ENCODE data around the gene DMKN. TPM values are rescaled to one million over a fixed set of nuclear protein-coding genes. Genes with fewer than 3 reads are reported as not detected.

DMKN gene
- polyA plus RNA-seq, 1 donor from 2014 or later = 1.1 TPM

DNA sequence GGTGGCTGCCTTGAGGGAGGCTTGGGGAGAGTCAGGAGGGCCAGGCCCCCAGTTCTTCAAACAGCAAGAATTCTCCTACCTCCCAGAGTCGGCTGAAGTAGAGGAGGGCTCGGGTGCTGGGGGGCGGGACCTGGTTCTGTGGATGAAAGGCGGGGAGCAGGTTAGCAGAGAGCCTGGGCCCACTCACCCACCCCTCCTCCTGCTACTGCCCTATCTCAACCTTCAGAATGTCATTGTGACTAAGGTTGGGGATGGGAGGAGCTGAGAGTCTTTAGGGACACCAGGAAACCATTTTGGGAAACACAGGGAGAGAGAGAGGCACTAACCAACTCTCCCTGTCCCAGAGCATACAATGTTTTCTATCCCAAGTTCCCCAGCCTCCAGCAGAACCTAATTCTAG is 10.7 kb downstream of the DMKN start:
- H3K27ac Mint-ChIP-seq = no peak overlapping the region
- peaks cover 0 to 2% (median 1%) of the 10 kb centered on the region in 3 donors for H3K4me1 Mint-ChIP-seq
- no peaks in the 10 kb centered on the region for H3K9me3 Mint-ChIP-seq
- peaks cover 3% of the 10 kb centered on the region for H3K36me3 Mint-ChIP-seq
- peaks cover 24% of the 10 kb centered on the region for H3K27me3 Mint-ChIP-seq
- no peak overlapping the region for H3K4me3 Mint-ChIP-seq

DNA sequence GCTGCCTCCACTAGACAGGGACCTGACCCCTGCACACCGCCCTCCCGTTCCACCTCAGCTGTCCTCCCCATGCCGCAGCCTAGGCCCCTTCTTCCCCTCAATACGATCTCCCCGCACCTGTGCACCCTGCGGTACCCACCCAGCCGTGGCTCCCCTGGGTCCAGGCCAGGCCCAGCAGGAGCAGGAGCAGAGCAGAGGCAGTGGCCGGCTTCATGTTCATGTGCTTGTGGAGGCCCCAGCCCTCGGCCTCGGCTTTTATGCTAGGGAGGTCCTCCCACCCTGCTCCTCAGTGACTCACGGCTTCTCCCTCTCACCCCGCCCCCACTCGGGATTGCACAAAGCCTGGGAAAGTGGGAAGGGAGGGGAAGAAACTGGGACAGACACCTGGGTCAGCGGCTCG is 11.8 kb downstream of the DMKN start:
- Mint-ChIP-seq H3K36me3 (peaks cover 3% of the 10 kb centered on the region), H3K27me3 (peaks cover 21% of the 10 kb centered on the region), H3K27ac (no peak overlapping the region), H3K9me3 (no peaks in the 10 kb centered on the region), H3K4me1 (peaks cover 0 to 3% (median 0%) of the 10 kb centered on the region in 3 donors), H3K4me3 (no peak overlapping the region)

DNA sequence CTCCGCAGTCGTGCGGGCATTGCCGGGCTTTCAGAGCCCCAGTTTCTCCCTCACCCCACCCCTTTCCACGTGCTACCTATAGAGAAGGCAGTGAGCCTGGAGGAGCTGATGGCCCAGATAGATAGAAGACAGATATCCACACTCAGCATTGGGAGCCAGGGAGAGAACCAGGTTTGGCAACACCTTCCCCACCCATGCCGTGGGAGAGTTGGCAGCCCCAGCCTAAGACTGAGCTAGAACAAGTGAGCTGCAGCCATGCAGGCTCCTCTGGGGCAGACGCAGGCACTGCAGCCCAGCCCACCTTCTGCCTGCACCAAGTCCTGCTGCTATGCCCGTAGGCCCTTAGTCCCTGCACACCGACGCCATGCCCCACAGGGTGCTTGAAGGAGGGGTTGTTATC is 12.8 kb downstream of the DMKN start:
- Mint-ChIP-seq H3K4me1 (peaks cover 0 to 3% (median under 1%) of the 10 kb centered on the region in 3 donors), H3K9me3 (no peaks in the 10 kb centered on the region), H3K27me3 (peaks cover 14% of the 10 kb centered on the region), H3K4me3 (no peak overlapping the region), H3K36me3 (peaks cover 3% of the 10 kb centered on the region), H3K27ac (no peak overlapping the region)

DNA sequence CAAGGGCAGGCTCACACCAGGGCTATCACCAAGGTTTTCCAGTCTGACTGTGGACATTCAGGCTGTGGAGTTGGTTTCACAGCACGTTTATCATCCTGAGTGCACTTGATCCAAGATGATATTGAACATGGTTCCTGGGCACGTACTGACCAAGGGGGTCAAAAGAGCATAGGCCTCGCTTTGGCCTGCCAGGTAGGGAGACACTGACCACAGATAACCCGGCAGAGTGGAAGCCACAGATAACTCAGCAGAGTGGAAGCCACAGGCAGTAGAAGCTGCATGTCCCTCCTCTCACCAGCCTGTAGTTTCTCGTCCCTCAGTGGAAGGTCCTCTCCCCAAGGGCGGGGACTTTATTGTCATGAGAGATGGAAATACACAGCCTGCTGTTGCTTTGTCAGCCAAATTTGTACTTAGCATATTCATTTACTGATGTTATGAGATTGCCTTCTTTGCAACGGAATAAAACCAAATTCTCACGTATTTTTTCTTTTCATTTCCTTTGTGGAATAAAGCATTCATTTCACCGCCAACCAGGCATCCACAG is 14.4 kb downstream of the DMKN start:
- Mint-ChIP-seq H3K4me3 (no peak overlapping the region), H3K27me3 (peaks cover 11% of the 10 kb centered on the region), H3K9me3 (no peaks in the 10 kb centered on the region), H3K27ac (no peak overlapping the region), H3K4me1 (peaks cover 3 to 6% (median 3%) of the 10 kb centered on the region in 3 donors), H3K36me3 (peaks cover 3% of the 10 kb centered on the region)

DNA sequence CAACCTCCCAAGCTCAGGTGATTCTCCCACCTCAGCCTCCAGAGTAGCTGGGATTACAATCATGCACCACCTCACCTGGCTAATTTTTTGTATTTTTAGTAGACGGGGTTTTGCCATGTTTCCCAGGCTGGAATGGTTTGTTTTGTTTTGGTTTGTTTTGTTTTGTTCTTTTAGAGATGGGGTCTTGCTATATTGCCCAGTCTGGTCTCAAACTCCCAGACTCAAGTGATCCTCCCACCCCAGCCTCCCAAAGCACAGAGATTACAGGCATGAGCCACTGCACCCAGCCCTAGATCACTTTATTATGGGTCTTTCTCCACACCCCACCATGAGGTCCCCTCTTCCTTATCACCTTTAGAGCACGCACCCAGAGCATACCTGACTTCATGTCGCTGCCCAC is 15.2 kb downstream of the DMKN start:
- Mint-ChIP-seq H3K36me3 (peaks cover 3% of the 10 kb centered on the region), H3K27me3 (peaks cover 10% of the 10 kb centered on the region), H3K9me3 (no peaks in the 10 kb centered on the region), H3K4me3 (no peak overlapping the region), H3K4me1 (peaks cover 3 to 6% (median 3%) of the 10 kb centered on the region in 3 donors), H3K27ac (no peak overlapping the region)

DNA sequence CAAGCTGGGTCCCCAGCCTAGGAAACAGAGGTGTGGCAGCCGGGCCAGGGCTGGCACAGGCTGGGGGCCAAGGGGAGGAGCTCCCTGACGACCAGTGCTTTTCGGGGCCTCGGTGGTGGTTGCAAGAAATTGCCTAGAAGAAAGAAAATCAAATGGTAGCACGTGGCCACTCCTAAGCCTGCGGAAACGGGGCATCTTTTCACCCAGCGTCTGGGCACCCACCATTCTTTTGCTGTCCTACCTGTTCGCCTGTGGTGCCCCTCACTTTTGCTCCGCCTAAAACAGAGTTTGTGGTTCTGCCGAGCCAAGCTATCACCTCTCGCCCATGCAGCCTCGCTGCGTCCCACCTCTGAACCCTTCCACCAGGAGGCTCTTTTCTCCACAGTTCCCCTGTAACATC is 16.0 kb downstream of the DMKN start:
- peaks cover 3 to 6% (median 3%) of the 10 kb centered on the region in 3 donors for H3K4me1 Mint-ChIP-seq
- H3K4me3 Mint-ChIP-seq = no peak overlapping the region
- no peak overlapping the region for H3K27ac Mint-ChIP-seq
- peaks cover 1% of the 10 kb centered on the region for H3K36me3 Mint-ChIP-seq
- H3K9me3 Mint-ChIP-seq = no peaks in the 10 kb centered on the region
- H3K27me3 Mint-ChIP-seq = peaks cover 10% of the 10 kb centered on the region

- no peaks in the 10 kb centered on the region for H3K36me3 Mint-ChIP-seq
- peaks cover 3% of the 10 kb centered on the region for H3K27me3 Mint-ChIP-seq
- no peak overlapping the region for H3K27ac Mint-ChIP-seq
- peak overlapping the region in 1 of 4 donors; percentile 46 for H3K4me3 Mint-ChIP-seq
- H3K9me3 Mint-ChIP-seq = no peaks in the 10 kb centered on the region
- peaks cover 1 to 6% (median 3%) of the 10 kb centered on the region in 3 donors for H3K4me1 Mint-ChIP-seq
Measured at GRCh38 chr19:35495107-35496064, 18.1 kb downstream of the DMKN start.

- Mint-ChIP-seq H3K27me3 (peaks cover 3% of the 10 kb centered on the region), H3K4me3 (no peak overlapping the region), H3K4me1 (peaks cover 1 to 6% (median 3%) of the 10 kb centered on the region in 3 donors), H3K9me3 (no peaks in the 10 kb centered on the region), H3K36me3 (no peaks in the 10 kb centered on the region), H3K27ac (no peak overlapping the region)
Measured at GRCh38 chr19:35493971-35494370, 19.5 kb downstream of the DMKN start.

GRCh38 chr19:35491836-35492360 is 21.6 kb downstream of the DMKN start:
- Mint-ChIP-seq H3K9me3 (no peaks in the 10 kb centered on the region), H3K27ac (no peak overlapping the region), H3K27me3 (peaks cover 3% of the 10 kb centered on the region)

GRCh38 chr19:35490364-35490763 is 23.1 kb downstream of the DMKN start, which contains the start of gene KRTDAP:
Gene KRTDAP (minus strand): TSS chr19:35490464. CDS start chr19:35490442, 22 bp downstream.
- H3K36me3 Mint-ChIP-seq = no peaks in the 10 kb centered on the region
- H3K27me3 Mint-ChIP-seq = peaks cover under 1% of the 10 kb centered on the region
- no peaks in the 10 kb centered on the region for H3K9me3 Mint-ChIP-seq
- H3K27ac Mint-ChIP-seq = no peak within 1 kb of the TSS
- H3K4me1 Mint-ChIP-seq = peaks cover 2 to 3% (median 3%) of the 10 kb centered on the region in 3 donors
- H3K4me3 Mint-ChIP-seq = no peak within 1 kb of the TSS

More at GRCh38 chr19:35491836-35492360, 21.6 kb downstream of the DMKN start:
- Mint-ChIP-seq H3K36me3 (no peaks in the 10 kb centered on the region), H3K4me1 (peaks cover 0 to 6% (median 3%) of the 10 kb centered on the region in 3 donors), H3K4me3 (no peak overlapping the region)

DNA sequence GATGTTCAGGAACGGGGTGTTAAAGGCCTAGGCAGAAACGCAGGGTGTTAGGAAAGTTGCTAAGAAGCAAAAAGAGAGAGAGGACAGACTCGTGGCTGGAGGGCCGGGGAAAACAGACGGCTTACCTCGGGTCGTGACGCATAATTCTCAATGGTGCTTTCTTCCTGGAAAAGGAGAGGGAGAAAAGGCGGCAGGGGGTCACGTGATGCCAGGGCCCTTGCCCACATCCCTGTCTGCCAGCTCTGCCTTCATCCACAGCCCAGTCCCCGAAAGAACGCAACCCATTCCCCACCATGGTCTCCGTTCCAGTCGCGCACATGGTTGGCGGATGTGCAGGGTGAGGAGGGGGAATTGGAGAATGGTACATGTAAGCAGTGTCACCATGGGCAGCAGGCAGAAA is 24.8 kb downstream of the DMKN start:
- Mint-ChIP-seq H3K36me3 (peaks cover 1% of the 10 kb centered on the region), H3K4me3 (no peak overlapping the region), H3K27me3 (no peaks in the 10 kb centered on the region), H3K4me1 (peaks cover 10 to 14% (median 13%) of the 10 kb centered on the region in 3 donors), H3K9me3 (no peaks in the 10 kb centered on the region), H3K27ac (peak overlapping the region in 1 of 3 donors; percentile 44)

GRCh38 chr19:35487656-35488182 is 25.7 kb downstream of the DMKN start:
- Mint-ChIP-seq H3K4me1 (peaks cover 12 to 17% (median 13%) of the 10 kb centered on the region in 3 donors), H3K4me3 (peak overlapping the region in 1 of 4 donors; percentile 3), H3K36me3 (peaks cover 1% of the 10 kb centered on the region), H3K27me3 (no peaks in the 10 kb centered on the region), H3K27ac (peak overlapping the region in 1 of 3 donors; percentile 44), H3K9me3 (no peaks in the 10 kb centered on the region)

- H3K9me3 Mint-ChIP-seq = no peaks in the 10 kb centered on the region
Measured at GRCh38 chr19:35486268-35486708, 27.2 kb downstream of the DMKN start.

DNA sequence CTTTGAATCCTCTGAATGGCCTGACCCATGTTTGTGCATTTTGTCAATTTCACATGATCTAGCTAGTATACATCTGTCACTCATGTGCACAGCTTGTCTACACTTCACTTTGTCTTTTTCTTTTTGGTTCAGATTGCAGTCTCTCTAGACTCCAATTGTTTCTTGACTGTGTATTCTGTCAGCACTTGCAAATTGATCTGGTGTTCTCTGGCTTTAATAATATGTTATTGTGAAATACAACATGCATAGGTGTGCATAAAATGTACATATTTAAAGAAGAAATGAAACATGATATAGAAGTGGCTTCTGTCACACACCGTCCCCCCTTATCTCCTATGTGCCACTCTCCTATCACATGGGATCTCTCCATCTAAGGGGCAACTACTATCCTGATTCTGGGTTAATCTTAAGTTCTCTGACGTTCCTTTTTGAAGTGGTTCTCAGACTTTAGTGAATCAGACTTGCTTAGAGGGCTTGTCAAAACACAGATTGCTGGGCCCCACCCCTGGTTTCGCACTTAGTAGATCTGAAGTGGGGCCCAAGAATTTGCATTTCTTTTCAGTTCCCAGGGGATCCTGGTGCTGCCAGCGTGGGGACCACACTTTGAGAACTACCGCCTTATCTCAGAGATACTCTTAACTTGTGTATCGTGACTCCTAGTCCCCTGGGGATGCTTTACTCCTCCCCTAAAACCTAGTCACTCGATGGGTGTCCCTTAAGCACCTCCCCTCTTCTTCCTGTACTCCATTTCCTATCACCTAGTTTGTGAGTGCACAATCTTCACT is 29.0 kb downstream of the DMKN start:
- peaks cover 5% of the 10 kb centered on the region for H3K36me3 Mint-ChIP-seq
- peak overlapping the region in 1 of 3 donors; percentile 6 for H3K27ac Mint-ChIP-seq
- no peaks in the 10 kb centered on the region for H3K27me3 Mint-ChIP-seq
- H3K4me3 Mint-ChIP-seq = peak overlapping the region; percentile 10 to 84 (median 49)
- H3K9me3 Mint-ChIP-seq = no peaks in the 10 kb centered on the region
- H3K4me1 Mint-ChIP-seq = peaks cover 12 to 17% (median 13%) of the 10 kb centered on the region in 3 donors

More at GRCh38 chr19:35486268-35486708, 27.2 kb downstream of the DMKN start:
- Mint-ChIP-seq H3K27me3 (no peaks in the 10 kb centered on the region), H3K4me1 (peaks cover 12 to 17% (median 13%) of the 10 kb centered on the region in 3 donors), H3K4me3 (no peak overlapping the region), H3K27ac (no peak overlapping the region), H3K36me3 (peaks cover 1% of the 10 kb centered on the region)
